ENCODE measurements around the gene KIAA1958.
A peak's percentile ranks its signal among the peaks of the same experiment; 100 is the strongest.
"Not testable (repeated sequence)": the region's sequence is repeated elsewhere in the genome, so short reads cannot be mapped to it uniquely, and the experiment has no call there.

Gene KIAA1958

DNA sequence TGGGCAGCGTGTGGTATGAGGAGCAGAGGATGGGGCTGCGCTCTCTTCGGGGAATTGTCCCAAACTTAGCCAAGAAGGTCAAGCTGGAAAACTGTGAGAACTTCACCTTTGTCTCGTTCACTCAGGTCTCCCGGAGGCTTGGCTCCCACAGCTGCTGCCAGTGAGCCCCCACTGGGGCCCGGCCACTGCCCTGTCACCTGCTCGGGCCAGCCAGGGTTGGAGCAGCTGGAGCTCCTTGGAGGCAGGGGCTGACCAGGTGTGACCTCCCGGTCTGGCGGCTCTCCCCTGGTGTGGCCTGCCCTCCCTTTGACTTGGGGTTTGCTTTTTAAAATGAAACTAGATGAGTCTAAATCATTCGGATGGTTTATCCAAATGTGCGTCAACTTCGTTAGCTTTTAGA lies 173.3 kb downstream of the KIAA1958 start:
- no peak for TF ChIP-seq ZFX (IDR thresholded peaks at IDR 0.05)
- TF ChIP-seq, protein P1, sequence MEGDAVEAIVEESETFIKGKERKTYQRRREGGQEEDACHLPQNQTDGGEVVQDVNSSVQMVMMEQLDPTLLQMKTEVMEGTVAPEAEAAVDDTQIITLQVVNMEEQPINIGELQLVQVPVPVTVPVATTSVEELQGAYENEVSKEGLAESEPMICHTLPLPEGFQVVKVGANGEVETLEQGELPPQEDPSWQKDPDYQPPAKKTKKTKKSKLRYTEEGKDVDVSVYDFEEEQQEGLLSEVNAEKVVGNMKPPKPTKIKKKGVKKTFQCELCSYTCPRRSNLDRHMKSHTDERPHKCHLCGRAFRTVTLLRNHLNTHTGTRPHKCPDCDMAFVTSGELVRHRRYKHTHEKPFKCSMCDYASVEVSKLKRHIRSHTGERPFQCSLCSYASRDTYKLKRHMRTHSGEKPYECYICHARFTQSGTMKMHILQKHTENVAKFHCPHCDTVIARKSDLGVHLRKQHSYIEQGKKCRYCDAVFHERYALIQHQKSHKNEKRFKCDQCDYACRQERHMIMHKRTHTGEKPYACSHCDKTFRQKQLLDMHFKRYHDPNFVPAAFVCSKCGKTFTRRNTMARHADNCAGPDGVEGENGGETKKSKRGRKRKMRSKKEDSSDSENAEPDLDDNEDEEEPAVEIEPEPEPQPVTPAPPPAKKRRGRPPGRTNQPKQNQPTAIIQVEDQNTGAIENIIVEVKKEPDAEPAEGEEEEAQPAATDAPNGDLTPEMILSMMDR (conservative IDR thresholded peaks at IDR 0.05): no peak

GRCh38 chr9:112663681-112664080 lies 177.1 kb downstream of the KIAA1958 start:
- TF ChIP-seq, protein P1 (conservative IDR thresholded peaks at IDR 0.05): no peak
- no peak for TF ChIP-seq ZFX (IDR thresholded peaks at IDR 0.05)
- no peak overlapping the region for H3K27ac ChIP-seq

More for the DNA sequence above, 173.3 kb downstream of the KIAA1958 start:
- no peak overlapping the region for H3K27ac ChIP-seq

GRCh38 chr9:112664531-112664930 lies 177.9 kb downstream of the KIAA1958 start:
- H3K27ac ChIP-seq: no peak overlapping the region
- TF ChIP-seq, protein P1 (conservative IDR thresholded peaks at IDR 0.05): no peak

DNA sequence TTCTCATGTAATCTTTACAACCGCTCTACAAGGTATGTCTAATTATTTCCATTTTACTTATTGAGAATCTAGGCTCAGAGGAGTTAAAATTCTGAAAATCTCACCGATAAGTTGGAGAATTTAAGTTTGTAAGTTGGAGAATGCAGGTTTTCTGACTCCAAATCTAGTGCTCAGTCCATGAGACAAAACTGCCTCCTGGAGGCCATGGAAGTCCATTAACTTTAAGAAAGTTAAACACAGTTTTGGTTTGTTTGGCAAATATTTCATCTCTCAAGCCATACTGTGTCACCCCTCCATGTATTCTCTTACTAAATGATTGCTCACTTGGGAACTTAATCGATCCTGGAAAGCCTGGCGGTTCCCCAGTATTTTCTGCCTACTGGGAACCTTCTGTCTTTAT lies 178.7 kb downstream of the KIAA1958 start:
- TF ChIP-seq, protein P1 (conservative IDR thresholded peaks at IDR 0.05): peak; percentile 53
- no peak for TF ChIP-seq ZFX (IDR thresholded peaks at IDR 0.05)
- H3K27ac ChIP-seq: no peak overlapping the region

- no peak overlapping the region for H3K27ac ChIP-seq
- TF ChIP-seq, protein P1 (conservative IDR thresholded peaks at IDR 0.05): no peak
- TF ChIP-seq ZFX (IDR thresholded peaks at IDR 0.05): no peak
Measured at GRCh38 chr9:112669326-112669725, 182.7 kb downstream of the KIAA1958 start.

GRCh38 chr9:112670991-112671625 lies 184.5 kb downstream of the KIAA1958 start:
- TF ChIP-seq ZFX (IDR thresholded peaks at IDR 0.05): no peak
- TF ChIP-seq, protein P1 (conservative IDR thresholded peaks at IDR 0.05): no peak
- H3K27ac ChIP-seq: no peak overlapping the region

GRCh38 chr9:112673221-112673620 lies 186.6 kb downstream of the KIAA1958 start:
- not testable (repeated sequence) for H3K27ac ChIP-seq

- no peak overlapping the region for H3K27ac ChIP-seq
- TF ChIP-seq, protein P1 (conservative IDR thresholded peaks at IDR 0.05): no peak
- no peak for TF ChIP-seq ZFX (IDR thresholded peaks at IDR 0.05)
Measured at GRCh38 chr9:112677040-112677439, 190.4 kb downstream of the KIAA1958 start.

Measured in C4-2B (cell line).